Omental fat pad (tissue), 4 donors: ENCODE results near the gene PSTK. TPM values are rescaled to one million over a fixed set of nuclear protein-coding genes. Genes with fewer than 3 reads are reported as not detected.

ENCODE experiments used
- ATAC-seq: fragments of 150-250 bp; one replicate; pipeline ENCODE4 v1.9.1; 2016; ENCODE audit warnings: mild to moderate bottlenecking, moderate library complexity; ENCODE audit not compliant: low FRiP score
- DNase-seq: peaks from one replicate; pipeline ENCODE4 v3.0.0-alpha.2; 2019; ENCODE audit warnings: low spot score
- total RNA-seq, 4 donors: library from RNA; depleted of rRNA; stranded (reverse); fragments of >200 nt; gene quantifications; one replicate each; pipeline ENCODE4 v1.1.0, GENCODE V29; 2016
- TF ChIP-seq, protein P1 (sequence below), 3 donors: fragments of 450-650 bp; IDR thresholded peaks; one replicate each; pipeline ENCODE4 v1.5.1; 2016 to 2017; ENCODE audit warnings: antibody characterized with exemption in 3 of 3, mild to moderate bottlenecking in 3 of 3, moderate library complexity in 2 of 3

The PSTK gene
- total RNA-seq, 4 donors from 2014 or later: 1.1 to 2.8 (median 1.6) TPM

- TF ChIP-seq, protein P1, sequence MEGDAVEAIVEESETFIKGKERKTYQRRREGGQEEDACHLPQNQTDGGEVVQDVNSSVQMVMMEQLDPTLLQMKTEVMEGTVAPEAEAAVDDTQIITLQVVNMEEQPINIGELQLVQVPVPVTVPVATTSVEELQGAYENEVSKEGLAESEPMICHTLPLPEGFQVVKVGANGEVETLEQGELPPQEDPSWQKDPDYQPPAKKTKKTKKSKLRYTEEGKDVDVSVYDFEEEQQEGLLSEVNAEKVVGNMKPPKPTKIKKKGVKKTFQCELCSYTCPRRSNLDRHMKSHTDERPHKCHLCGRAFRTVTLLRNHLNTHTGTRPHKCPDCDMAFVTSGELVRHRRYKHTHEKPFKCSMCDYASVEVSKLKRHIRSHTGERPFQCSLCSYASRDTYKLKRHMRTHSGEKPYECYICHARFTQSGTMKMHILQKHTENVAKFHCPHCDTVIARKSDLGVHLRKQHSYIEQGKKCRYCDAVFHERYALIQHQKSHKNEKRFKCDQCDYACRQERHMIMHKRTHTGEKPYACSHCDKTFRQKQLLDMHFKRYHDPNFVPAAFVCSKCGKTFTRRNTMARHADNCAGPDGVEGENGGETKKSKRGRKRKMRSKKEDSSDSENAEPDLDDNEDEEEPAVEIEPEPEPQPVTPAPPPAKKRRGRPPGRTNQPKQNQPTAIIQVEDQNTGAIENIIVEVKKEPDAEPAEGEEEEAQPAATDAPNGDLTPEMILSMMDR (IDR thresholded peaks at IDR 0.05): no peak
- ATAC-seq (no peak), DNase-seq (no peak)
Measured at GRCh38 chr10:123018531-123018930, 38.3 kb downstream of the PSTK start.

- no peak for DNase-seq
- ATAC-seq: no peak
- TF ChIP-seq, protein P1 (IDR thresholded peaks at IDR 0.05): no peak
Measured at GRCh38 chr10:123019264-123019663, 39.1 kb downstream of the PSTK start.

DNA sequence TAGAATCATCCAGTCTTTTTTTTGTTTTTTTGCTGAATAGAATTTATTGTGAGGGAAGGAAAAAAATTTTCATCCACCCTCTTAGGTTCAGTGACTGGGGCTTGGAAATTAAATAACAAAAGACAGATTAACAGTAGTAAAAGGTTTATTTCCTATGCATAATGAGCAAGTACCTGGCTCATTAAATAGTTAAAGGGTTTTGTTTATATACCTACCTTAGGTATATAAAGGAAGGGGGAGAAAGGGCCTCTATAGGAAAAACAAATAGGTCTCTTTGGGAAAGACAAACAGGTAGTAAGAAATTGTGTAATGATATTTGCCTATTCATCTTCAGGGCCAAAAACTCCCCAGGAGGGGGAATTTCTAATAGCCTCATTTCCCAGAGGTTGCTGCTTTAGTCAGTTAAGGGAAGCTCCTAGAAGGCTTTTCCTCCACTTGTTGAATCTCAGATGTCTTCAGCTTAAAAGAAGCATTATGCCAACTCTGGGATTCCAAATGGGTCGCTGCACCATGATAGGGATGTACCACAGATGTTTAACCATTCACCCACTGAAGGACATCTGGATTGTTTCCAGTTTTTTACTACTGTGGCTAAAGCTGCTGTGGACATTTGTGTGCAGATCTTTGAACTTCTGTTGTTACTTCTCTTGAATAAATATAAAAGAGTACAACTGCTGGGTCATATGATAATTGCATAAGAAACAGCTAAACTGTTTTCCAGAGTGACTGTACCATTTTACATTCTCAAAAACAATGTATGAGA, 39.9 kb downstream of the PSTK start:
- TF ChIP-seq, protein P1 (IDR thresholded peaks at IDR 0.05): no peak
- DNase-seq (no peak), ATAC-seq (no peak)

DNA sequence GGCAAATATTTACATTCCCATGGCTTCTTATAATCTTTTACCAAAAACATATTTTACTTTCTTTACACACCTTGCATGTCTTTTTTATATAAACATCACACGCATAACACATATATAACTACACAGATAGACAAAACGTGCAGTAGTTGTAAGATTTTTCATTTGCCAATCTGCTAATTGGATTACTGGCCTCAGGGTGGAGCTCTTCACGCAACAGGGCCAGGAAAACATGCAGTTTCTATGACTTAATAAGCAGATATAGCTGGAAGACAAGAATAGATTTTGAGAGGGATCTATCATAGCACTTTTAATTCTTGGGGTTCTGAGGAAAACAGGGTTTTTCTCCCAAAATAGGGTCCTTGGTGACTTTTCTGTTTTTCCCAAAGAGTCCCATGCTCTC, 41.3 kb downstream of the PSTK start:
- no peak for ATAC-seq
- TF ChIP-seq, protein P1 (IDR thresholded peaks at IDR 0.05): no peak
- DNase-seq: no peak

DNA sequence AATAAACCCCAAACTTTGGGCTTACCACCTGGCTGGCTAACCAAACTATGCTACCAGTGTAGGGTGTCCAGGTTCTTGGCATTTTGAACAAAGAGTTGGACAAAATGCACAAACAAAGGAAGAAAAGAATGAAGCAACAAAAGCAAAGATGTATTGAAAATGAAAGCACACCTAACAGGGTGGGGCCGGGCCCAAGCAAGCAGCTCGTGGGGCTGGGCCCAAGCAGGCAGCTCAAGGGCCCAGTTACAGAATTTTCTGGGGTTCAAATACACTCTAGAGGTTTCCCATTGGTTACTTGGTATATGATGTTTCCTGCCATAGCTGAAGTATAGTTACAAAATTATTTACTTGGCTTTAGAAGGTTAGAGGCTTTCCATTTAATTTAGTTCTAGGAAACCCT, 44.3 kb downstream of the PSTK start:
- no peak for DNase-seq
- no peak for ATAC-seq
- TF ChIP-seq, protein P1 (IDR thresholded peaks at IDR 0.05): no peak

DNA sequence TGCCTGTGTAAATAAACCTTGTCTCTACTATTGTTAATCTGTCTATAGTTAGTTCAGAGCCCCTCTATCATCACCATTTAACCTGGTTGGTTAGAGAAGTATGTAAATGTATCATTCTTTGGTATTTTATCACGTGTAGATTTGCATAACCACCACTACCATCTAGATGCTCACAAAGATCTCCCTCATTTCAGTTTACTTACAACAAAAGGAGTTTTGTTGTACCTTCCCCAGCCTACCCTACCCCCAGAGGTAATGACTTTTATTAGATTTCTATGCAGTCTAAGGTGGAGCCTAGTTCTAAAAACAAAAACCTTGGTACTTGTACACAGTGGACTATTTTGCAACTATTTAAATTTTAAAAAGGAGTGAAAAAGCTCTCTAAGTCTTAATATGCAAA, 46.1 kb downstream of the PSTK start:
- TF ChIP-seq, protein P1 (IDR thresholded peaks at IDR 0.05): no peak
- ATAC-seq (no peak), DNase-seq (no peak)

GRCh38 chr10:123027861-123028260, 47.7 kb downstream of the PSTK start:
- TF ChIP-seq, protein P1 (IDR thresholded peaks at IDR 0.05): no peak
- ATAC-seq (no peak), DNase-seq (no peak)
